Measurements from ENCODE around the gene GOLGA8G.
"Not testable (repeated sequence)": the region's sequence is repeated elsewhere in the genome, so short reads cannot be mapped to it uniquely, and the experiment has no call there.

The GOLGA8G gene, protein sequence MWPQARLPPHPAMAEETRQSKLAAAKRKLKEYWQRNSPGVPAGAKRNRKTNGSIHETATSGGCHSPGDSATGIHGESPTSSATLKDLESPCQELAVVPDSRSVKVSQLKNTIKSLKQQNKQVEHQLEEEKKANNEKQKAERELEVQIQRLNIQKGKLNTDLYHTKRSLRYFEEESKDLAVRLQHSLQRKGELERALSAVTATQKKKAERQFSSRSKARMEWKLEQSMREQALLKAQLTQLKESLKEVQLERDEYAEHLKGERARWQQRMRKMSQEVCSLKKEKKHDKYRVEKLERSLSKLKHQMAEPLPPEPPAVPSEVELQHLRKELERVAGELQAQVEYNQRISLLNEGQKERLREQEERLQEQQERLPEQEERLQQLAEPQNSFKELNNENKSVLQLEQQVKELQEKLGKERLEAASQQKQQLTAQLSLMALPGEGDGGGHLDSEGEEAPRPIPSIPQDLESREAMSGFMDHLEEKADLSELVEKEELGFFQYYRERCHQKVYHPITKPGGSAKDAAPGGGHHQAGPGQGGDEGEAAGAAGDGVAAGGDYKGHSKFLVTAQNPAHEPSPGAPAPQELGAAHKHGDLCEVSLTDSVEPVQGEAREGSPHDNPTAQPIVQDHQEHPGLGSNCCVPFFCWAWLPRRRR

GRCh38 chr15:28532954-28533353 is at the start of gene GOLGA8G:
TSS of gene GOLGA8G (minus strand) at chr15:28532971. CDS start at chr15:28532909, 62 bp downstream.
- not testable (repeated sequence) for DNase-seq (ENCODE audit: low read depth in 2 of 2)

DNA sequence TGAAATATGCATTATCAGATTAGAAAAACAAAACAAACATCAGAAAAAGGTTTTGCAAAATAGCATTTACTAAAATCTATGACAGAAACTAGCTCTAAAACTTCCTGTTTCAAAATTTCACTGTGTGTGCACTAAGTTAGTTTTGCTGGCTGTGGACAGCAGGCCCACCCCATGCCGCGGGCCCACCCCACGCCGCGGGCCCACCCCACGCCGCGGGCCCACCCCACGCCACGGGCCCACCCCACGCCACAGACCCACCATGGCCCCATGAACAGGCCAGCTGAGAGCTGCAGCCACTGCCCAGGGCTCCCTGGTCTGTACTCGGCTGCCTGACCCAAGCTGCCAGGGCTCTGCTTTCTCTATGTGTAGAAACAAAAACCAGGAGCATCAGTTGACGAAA is 40.6 kb upstream of the GOLGA8G start:
- not testable (repeated sequence) for DNase-seq (ENCODE audit: low read depth in 2 of 2)

GRCh38 chr15:28553268-28553667 is 20.5 kb upstream of the GOLGA8G start, which contains the start of gene GOLGA6L25:
TSS of gene GOLGA6L25 (plus strand) at chr15:28553568. CDS start at chr15:28553629, 61 bp downstream.
- DNase-seq (ENCODE audit: low read depth in 2 of 2): not testable (repeated sequence)

DNA sequence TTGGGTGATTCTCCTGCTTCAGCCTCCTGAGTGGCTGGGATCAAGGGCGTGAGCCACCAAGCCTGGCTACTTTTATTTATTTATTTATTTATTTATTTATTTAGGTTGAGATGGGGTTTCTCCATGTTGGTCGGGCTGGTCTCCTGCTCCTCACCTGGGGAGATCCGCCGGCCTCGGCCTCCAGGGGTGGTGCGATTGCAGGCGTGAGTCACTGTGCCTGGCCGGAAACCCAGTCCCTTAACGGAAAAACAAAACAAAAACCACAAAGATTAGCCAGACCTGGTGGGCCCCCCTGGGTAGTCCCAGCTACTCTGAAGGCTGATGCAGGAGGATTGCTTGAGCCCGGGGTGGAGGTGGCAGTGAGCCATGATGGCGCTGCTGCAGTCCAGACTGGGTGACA is 17.6 kb downstream of the GOLGA8G start:
- not testable (repeated sequence) for DNase-seq (ENCODE audit: low read depth in 2 of 2)

DNA sequence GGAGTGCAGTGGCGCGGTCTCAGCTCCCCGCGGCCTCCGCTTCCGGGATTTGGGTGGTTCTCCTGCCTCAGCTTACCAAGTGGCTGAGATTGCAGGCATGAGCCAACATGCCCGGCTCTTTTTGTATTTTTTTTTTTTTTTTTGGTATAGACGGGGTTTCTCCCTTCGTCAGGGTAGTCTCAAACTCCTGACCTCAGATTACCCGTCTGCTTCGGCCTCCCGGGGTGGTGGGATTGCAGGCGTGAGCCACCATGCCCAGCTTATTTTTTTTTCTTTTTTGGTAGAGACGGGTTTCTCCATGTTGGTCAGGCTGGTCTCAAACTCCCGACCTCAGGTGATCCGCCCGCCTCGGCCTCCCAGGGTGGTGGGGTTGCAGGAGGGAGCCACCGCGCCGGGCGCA is 18.6 kb downstream of the GOLGA8G start:
- not testable (repeated sequence) for DNase-seq (ENCODE audit: low read depth in 2 of 2)

- DNase-seq (ENCODE audit: low read depth in 2 of 2): not testable (repeated sequence)
Observed at GRCh38 chr15:28508217-28508889, 24.4 kb downstream of the GOLGA8G start.

DNA sequence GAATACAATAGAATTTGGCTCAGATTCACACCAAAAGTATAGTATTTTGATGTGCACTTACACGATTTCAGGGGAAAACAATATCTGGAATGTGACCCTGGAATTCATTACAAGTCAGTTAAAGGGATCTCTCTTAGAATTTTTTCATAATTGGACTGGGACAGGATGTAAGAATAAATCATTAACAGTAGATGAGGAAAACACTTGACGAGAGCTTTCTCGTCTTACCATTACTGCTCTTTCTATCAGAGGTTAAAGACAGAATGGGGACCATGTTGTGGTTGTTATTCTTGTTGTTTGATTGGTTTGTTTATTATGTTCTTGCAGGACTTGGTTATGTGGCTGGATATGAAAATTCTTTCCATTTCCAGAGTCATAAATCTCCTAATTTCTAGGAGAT is 51.4 kb downstream of the GOLGA8G start:
- not testable (repeated sequence) for DNase-seq (ENCODE audit: low read depth in 2 of 2)
